Gastroesophageal sphincter (tissue), 4 donors: Measurements from ENCODE around the gene ZMIZ1. TPM values are rescaled to one million over a fixed set of nuclear protein-coding genes. Genes with fewer than 3 reads are reported as not detected.

Source experiments
- ATAC-seq: fragments of 150-250 bp; one replicate; pipeline ENCODE4 v1.9.1; 2016; ENCODE audit warnings: mild to moderate bottlenecking, moderate library complexity
- H3K27ac ChIP-seq, 4 donors: fragments of 200-600 bp; sonication (generic) in 3 of 4; 1 replicate in 3 of 4; 2 replicates in 1 of 4; pipeline ENCODE4 v1.5.1; 2016 to 2019
- H3K27me3 ChIP-seq: fragments of 200-600 bp; sonication (generic); one replicate; pipeline ENCODE4 v1.5.1; 2019
- H3K36me3 ChIP-seq, 2 donors: fragments of 200-600 bp; sonication (generic); one replicate each; pipeline ENCODE4 v1.5.1; 2019; ENCODE audit warnings: control low read depth in 1 of 2
- H3K4me1 ChIP-seq, 3 donors: fragments of 200-600 bp; sonication (generic); 1 replicate in 2 of 3; 2 replicates in 1 of 3; pipeline ENCODE4 v1.5.1; 2016 to 2019; ENCODE audit warnings: control low read depth in 2 of 3
- H3K4me3 ChIP-seq, 2 donors: fragments of 200-600 bp; sonication (generic); one replicate each; pipeline ENCODE4 v1.5.1; 2019; ENCODE audit warnings: mild to moderate bottlenecking in 1 of 2, moderate library complexity in 1 of 2
- H3K9me3 ChIP-seq, 3 donors: fragments of 200-600 bp; sonication (generic); one replicate each; pipeline ENCODE4 v1.5.1; 2017 to 2019; ENCODE audit warnings: control low read depth in 2 of 3
- EP300 ChIP-seq: sonication (generic); formaldehyde crosslinking; IDR thresholded peaks from one replicate; pipeline ENCODE4 v1.6.1; 2017; ENCODE audit warnings: antibody characterized with exemption, mild to moderate bottlenecking
- POLR2A ChIP-seq, 2 donors: fragments of 450-650 bp; IDR thresholded peaks; one replicate each; pipeline ENCODE4 v1.6.1; 2017; ENCODE audit warnings: antibody characterized with exemption in 2 of 2, mild to moderate bottlenecking in 2 of 2, moderate library complexity in 1 of 2
- POLR2AphosphoS5 ChIP-seq: sonication (generic); formaldehyde crosslinking; IDR thresholded peaks from one replicate; pipeline ENCODE4 v1.6.1; 2017; ENCODE audit warnings: antibody characterized with exemption
- WGBS, 2 donors: methylation state at CpG; one replicate each; pipeline ENCODE4 v1.1.5; 2018; ENCODE audit warnings: low coverage in 1 of 2; 5-methylcytosine and 5-hydroxymethylcytosine counted together
- total RNA-seq, 4 donors: library from RNA; depleted of rRNA; stranded (reverse); fragments of >200 nt; gene quantifications; one replicate each; pipeline ENCODE4 v1.1.0, GENCODE V29; 2016
- TF ChIP-seq, protein P1 (sequence below), 4 experiments: fragments of 200-600 bp in 2 of 4; fragments of 450-650 bp in 2 of 4; sonication (generic) in 1 of 4; IDR thresholded peaks; one replicate each; pipeline ENCODE4 v1.5.1; 2017 to 2019; ENCODE audit warnings: antibody characterized with exemption in 4 of 4, mild to moderate bottlenecking in 2 of 4, moderate library complexity in 2 of 4

Gene ZMIZ1
- total RNA-seq, 4 donors from 2014 or later, result 36.3 to 79.2 (median 67.1) TPM

DNA sequence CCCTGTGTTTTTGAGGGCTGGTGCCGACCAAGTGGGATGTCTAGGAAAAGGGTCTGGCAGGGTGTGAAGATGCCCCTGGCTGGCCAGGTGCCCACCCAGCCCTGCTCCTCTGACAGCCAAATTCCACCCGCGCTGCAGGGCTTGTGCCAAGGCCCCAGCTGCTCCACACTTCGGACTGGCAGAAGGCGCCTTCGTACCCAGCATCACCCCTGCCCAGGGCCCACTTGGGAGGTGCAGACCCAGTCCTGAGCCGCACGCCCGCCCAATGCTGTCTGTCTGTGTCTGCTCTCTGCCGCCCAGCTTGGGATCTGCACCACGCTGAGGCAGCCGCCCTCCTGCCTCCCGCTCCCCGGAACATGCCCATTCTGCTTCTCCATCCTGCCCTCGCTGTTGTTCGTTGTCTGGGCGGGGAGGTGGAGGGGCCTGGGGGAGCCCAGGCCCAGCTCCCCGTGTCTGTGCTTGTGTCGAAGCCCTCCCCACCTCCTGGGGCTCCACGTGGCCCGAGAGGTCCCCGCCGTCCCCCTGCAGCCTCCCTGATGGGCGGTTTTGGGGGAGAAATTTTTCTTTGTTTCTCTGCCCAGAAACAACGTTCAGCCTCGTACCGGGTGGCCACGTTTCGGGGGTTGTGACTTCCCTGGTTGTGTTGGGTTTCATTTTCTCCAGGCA is 241.6 kb downstream of the ZMIZ1 start:
- Histone ChIP-seq H3K9me3 (no peaks in the 10 kb centered on the region), H3K4me1 (peaks cover 0 to 3% (median 0%) of the 10 kb centered on the region in 3 donors), H3K27me3 (no peaks in the 10 kb centered on the region), H3K4me3 (no peak overlapping the region), H3K27ac (peak overlapping the region in 3 of 4 donors; percentile 54 to 66 (median 61)), H3K36me3 (peaks cover 0 to 100% of the 10 kb centered on the region in 2 donors)
- TF ChIP-seq POLR2A (IDR thresholded peaks at IDR 0.05), result no peak
- TF ChIP-seq, protein P1, sequence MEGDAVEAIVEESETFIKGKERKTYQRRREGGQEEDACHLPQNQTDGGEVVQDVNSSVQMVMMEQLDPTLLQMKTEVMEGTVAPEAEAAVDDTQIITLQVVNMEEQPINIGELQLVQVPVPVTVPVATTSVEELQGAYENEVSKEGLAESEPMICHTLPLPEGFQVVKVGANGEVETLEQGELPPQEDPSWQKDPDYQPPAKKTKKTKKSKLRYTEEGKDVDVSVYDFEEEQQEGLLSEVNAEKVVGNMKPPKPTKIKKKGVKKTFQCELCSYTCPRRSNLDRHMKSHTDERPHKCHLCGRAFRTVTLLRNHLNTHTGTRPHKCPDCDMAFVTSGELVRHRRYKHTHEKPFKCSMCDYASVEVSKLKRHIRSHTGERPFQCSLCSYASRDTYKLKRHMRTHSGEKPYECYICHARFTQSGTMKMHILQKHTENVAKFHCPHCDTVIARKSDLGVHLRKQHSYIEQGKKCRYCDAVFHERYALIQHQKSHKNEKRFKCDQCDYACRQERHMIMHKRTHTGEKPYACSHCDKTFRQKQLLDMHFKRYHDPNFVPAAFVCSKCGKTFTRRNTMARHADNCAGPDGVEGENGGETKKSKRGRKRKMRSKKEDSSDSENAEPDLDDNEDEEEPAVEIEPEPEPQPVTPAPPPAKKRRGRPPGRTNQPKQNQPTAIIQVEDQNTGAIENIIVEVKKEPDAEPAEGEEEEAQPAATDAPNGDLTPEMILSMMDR (IDR thresholded peaks at IDR 0.05), result no peak
- no peak for TF ChIP-seq POLR2AphosphoS5
- TF ChIP-seq EP300, result no peak
- 81% methylated on average over 15 of the region's 29 CpGs; no CpG with 5 or more reads in 1 of the 2 donors for WGBS, 2 donors
- no peak for ATAC-seq

DNA sequence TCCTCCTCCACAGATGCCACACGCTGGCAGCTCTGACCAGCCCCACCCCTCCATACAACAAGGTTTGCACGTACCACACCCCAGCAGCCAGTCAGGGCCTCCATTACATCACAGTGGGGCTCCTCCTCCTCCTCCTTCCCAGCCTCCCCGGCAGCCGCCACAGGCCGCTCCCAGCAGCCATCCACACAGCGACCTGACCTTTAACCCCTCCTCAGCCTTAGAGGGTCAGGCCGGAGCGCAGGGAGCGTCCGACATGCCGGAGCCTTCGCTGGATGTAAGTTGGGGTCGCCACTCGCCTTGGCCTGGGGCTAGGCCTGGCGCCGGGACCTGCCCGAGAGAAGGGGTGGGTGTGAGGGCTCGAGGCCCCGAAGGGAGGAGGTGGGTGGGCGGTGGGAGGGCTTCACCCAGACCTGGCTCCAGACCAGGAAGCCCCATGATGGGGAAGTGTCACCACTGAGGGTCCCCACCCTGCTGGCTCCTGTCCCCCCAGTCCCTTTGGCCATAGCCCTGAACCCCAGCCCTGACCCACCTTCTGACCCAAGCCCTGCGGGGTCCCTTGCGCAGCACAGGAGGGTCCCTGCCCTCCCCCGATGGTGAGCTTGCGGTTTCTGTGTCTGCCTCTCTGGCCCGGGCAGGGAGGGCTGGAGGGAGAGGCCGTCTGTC is 242.3 kb downstream of the ZMIZ1 start:
- no peak overlapping the region for H3K4me3 ChIP-seq
- no peaks in the 10 kb centered on the region for H3K27me3 ChIP-seq
- TF ChIP-seq POLR2AphosphoS5 (no peak), EP300 (no peak), POLR2A (IDR thresholded peaks at IDR 0.05) (no peak)
- TF ChIP-seq, protein P1 (IDR thresholded peaks at IDR 0.05), result no peak
- WGBS, 2 donors, result 64% methylated on average over 2 of the region's 26 CpGs; no CpG with 5 or more reads in 1 of the 2 donors
- peak; percentile 39 for ATAC-seq
- H3K4me1 ChIP-seq, result peaks cover 0 to 3% (median 0%) of the 10 kb centered on the region in 3 donors
- peaks cover 0 to 97% of the 10 kb centered on the region in 2 donors for H3K36me3 ChIP-seq
- H3K9me3 ChIP-seq, result no peaks in the 10 kb centered on the region
- peak overlapping the region in 3 of 4 donors; percentile 54 to 66 (median 61) for H3K27ac ChIP-seq

DNA sequence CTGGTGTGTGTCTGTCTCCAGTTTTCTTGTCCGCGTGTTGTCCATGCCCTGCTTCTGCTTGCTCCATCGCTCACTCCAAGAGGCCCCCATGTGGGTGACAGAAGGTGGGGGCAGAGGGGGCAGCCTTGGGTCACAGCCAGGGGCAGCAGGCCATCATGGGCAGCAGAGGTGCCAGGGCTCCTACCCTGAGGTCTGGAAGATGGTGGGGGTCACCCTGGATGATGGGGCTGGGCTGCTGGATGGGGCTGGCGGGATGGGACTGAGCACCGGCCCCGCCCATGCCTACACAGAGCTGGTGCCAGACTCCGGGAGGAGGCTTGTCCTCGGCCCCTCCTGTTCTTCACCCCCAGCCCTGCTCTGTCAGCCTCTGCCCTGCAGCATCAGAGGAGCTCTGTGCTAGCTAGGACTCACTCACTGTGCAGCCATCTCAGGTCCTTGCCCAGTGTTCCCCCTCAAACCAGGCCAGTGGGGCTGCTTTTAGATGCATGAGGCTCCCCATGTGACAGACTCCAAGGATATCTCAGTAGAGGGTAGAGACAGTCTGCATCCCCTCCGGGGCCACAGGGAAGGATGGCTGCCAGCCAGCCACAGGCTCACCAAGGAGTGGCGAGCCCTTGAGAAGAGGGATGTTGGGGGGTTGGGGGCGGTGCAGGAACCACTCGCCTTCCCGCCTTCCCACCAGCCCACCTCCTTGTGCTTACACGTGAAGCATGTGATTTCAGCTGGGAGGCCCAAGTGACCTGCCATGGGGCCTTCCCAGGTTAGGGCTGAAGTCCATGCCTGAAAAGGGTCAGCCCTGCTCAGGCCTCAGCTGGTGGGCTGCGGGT is 243.0 kb downstream of the ZMIZ1 start:
- ATAC-seq, result no peak
- TF ChIP-seq, protein P1 (IDR thresholded peaks at IDR 0.05), result no peak
- TF ChIP-seq POLR2AphosphoS5 (no peak), POLR2A (IDR thresholded peaks at IDR 0.05) (no peak), EP300 (no peak)
- Histone ChIP-seq H3K27ac (peak overlapping the region in 3 of 4 donors; percentile 54 to 66 (median 61)), H3K4me3 (no peak overlapping the region), H3K27me3 (no peaks in the 10 kb centered on the region), H3K36me3 (peaks cover 0 to 90% of the 10 kb centered on the region in 2 donors), H3K9me3 (no peaks in the 10 kb centered on the region), H3K4me1 (peaks cover 0 to 6% (median 0%) of the 10 kb centered on the region in 3 donors)
- no CpG with 5 or more reads among the region's 15 CpGs for WGBS, 2 donors

DNA sequence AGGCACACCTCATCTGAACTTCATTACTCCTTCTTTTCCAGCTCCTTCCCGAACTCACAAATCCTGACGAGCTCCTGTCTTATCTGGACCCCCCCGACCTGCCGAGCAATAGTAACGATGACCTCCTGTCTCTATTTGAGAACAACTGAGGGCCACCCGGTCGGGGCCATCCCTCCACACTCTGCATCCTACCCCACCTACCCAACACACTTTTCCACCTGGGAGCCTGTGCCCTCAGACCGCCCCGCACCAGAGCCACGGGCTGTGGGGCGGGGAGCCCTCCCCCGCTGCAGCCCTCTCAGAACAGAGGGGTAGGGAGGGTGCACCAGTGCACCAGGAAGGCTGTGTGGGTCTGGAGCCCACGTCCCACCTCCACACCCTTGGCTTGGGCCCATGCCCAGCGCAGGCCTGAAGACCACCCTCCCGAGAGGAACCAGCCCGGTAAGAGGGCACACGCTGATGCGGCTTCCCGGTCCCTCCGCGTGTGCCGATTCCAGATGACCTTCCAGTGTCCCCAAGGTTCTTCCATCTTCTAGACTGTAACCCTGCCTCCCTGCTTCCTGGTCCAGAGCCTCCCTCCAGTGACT is 243.9 kb downstream of the ZMIZ1 start:
- Histone ChIP-seq H3K4me3 (no peak overlapping the region), H3K4me1 (peaks cover 0 to 15% (median 8%) of the 10 kb centered on the region in 3 donors), H3K27ac (no peak overlapping the region), H3K36me3 (peaks cover 0 to 81% of the 10 kb centered on the region in 2 donors), H3K27me3 (no peaks in the 10 kb centered on the region), H3K9me3 (no peaks in the 10 kb centered on the region)
- no peak for ATAC-seq
- no CpG with 5 or more reads among the region's 22 CpGs for WGBS, 2 donors
- TF ChIP-seq POLR2AphosphoS5, result no peak
- no peak for TF ChIP-seq EP300
- TF ChIP-seq POLR2A (IDR thresholded peaks at IDR 0.05), result no peak
- TF ChIP-seq, protein P1 (IDR thresholded peaks at IDR 0.05), result no peak
